ENCODE data around the gene TADA1.
"Not testable (repeated sequence)": the region's sequence is repeated elsewhere in the genome, so short reads cannot be mapped to it uniquely, and the experiment has no call there.

TADA1 gene

DNA sequence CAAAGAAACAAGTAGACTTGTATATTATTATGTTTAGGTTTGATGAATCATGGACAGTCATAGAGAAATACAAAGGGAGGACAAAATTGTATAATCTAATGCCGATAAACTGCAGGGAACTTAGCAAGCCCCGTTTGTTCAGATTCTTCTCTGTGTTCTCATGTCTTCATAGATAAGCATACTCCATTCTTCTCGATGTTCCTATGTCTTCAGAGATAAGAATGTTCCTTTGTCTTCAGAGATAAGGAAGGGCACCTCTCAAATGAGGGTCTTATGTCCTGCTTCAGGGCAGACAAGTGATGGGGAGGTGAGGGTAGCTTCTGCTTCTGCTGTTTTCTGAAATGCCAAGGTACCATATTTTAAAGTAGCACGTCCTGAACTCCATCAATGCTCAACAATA lies 19.7 kb upstream of the TADA1 start:
- TF ChIP-seq CTCF (IDR thresholded peaks at IDR 0.05; ENCODE audit: insufficient read depth, low read depth, low read length, missing control alignments), result no peak
- DNase-seq (ENCODE audit: low read depth), result no peak
- H3K4me3 ChIP-seq (ENCODE audit: low read length), result no peak overlapping the region

GRCh38 chr1:166889776-166890175 lies 13.7 kb upstream of the TADA1 start:
- DNase-seq (ENCODE audit: low read depth), result no peak
- no peak overlapping the region for H3K4me3 ChIP-seq (ENCODE audit: low read length)
- no peak for TF ChIP-seq CTCF (IDR thresholded peaks at IDR 0.05; ENCODE audit: insufficient read depth, low read depth, low read length, missing control alignments)

GRCh38 chr1:166888373-166889111 lies 12.5 kb upstream of the TADA1 start:
- H3K4me3 ChIP-seq (ENCODE audit: low read length), result no peak overlapping the region
- TF ChIP-seq CTCF (IDR thresholded peaks at IDR 0.05; ENCODE audit: insufficient read depth, low read depth, low read length, missing control alignments), result no peak
- DNase-seq (ENCODE audit: low read depth), result no peak

- no peak for DNase-seq (ENCODE audit: low read depth)
- TF ChIP-seq CTCF (IDR thresholded peaks at IDR 0.05; ENCODE audit: insufficient read depth, low read depth, low read length, missing control alignments), result no peak
- no peak overlapping the region for H3K4me3 ChIP-seq (ENCODE audit: low read length)
These were observed 8.9 kb upstream of the TADA1 start for GRCh38 chr1:166884971-166885370.

- no peak overlapping the region for H3K4me3 ChIP-seq (ENCODE audit: low read length)
- peak; percentile 63 for TF ChIP-seq CTCF (IDR thresholded peaks at IDR 0.05; ENCODE audit: insufficient read depth, low read depth, low read length, missing control alignments)
- DNase-seq (ENCODE audit: low read depth), result peak; percentile 48
These were observed 8.1 kb upstream of the TADA1 start for GRCh38 chr1:166884040-166884642.

GRCh38 chr1:166882893-166883292 lies 6.8 kb upstream of the TADA1 start:
- TF ChIP-seq CTCF (IDR thresholded peaks at IDR 0.05; ENCODE audit: insufficient read depth, low read depth, low read length, missing control alignments), result no peak
- no peak overlapping the region for H3K4me3 ChIP-seq (ENCODE audit: low read length)
- peak; percentile 20 for DNase-seq (ENCODE audit: low read depth)

DNA sequence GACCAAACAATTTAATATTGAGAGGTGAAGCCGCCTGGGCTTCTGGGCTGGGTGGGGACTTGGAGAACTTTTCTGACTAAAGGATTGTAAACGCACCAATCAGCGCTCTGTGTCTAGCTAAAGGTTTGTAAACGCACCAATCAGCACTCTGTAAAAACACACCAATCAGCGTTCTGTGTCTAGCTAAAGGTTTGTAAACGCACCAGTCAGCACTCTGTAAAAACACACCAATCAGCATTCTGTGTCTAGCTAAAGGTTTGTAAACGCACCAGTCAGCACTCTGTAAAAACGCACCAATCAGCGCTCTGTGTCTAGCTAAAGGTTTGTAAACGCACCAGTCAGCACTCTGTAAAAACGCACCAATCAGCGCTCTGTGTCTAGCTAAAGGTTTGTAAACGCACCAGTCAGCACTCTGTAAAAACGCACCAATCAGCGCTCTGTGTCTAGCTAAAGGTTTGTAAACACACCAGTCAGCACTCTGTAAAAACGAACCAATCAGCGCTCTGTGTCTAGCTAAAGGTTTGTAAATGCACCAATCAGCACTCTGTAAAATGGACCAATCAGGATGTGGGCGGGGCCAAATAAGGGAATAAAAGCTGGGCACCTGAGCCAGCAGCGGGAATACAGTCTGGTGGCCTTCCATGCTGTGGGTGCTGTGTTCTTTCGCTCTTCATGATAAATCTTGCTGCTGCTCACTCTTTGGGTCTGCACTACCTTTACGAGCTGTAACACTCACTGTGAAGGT lies 2.3 kb upstream of the TADA1 start:
- H3K4me3 ChIP-seq (ENCODE audit: low read length); DNase-seq (ENCODE audit: low read depth): not testable (repeated sequence)
